Progenitor cell of endocrine pancreas (in vitro differentiated cells): ENCODE results near the gene ARL17B. TPM values are rescaled to one million over a fixed set of nuclear protein-coding genes. Genes with fewer than 3 reads are reported as not detected.
"Not testable (repeated sequence)": the region's sequence is repeated elsewhere in the genome, so short reads cannot be mapped to it uniquely, and the experiment has no call there.

ENCODE experiments used
- DNase-seq: peaks from one replicate; pipeline ENCODE4 v3.0.0; 2021; ENCODE audit warnings: low spot score; ENCODE audit not compliant: unreplicated experiment
- H3K27ac Mint-ChIP-seq: 2 replicates; pipeline ENCODE4 v1.8.0; 2021; ENCODE audit warnings: mild to moderate bottlenecking, moderate library complexity, mixed read lengths
- H3K27me3 Mint-ChIP-seq: 2 replicates; pipeline ENCODE4 v1.8.0; 2021; ENCODE audit warnings: mixed read lengths
- H3K36me3 Mint-ChIP-seq: 2 replicates; pipeline ENCODE4 v1.8.0; 2022; ENCODE audit warnings: mixed read lengths; ENCODE audit not compliant: insufficient read depth
- H3K4me1 Mint-ChIP-seq: 2 replicates; pipeline ENCODE4 v1.8.0; 2021; ENCODE audit warnings: low read depth, mixed read lengths
- H3K4me3 Mint-ChIP-seq: 2 replicates; pipeline ENCODE4 v1.8.0; 2021; ENCODE audit warnings: low read depth, mild to moderate bottlenecking, moderate library complexity, mixed read lengths
- H3K9me3 Mint-ChIP-seq: 2 replicates; pipeline ENCODE4 v1.8.0; 2021; ENCODE audit warnings: low read depth, mixed read lengths
- total RNA-seq: library from RNA; stranded (reverse); gene quantifications from 2 replicates; pipeline ENCODE4 v1.2.1, GENCODE V29; 2021

ARL17B gene
- total RNA-seq, 1 donor from 2014 or later = 16.0 TPM

GRCh38 chr17:46361145-46361735, 326 bp downstream of the ARL17B start:
- not testable (repeated sequence) for H3K36me3 Mint-ChIP-seq, H3K27me3 Mint-ChIP-seq, H3K4me3 Mint-ChIP-seq, DNase-seq, H3K27ac Mint-ChIP-seq, H3K9me3 Mint-ChIP-seq, H3K4me1 Mint-ChIP-seq

DNA sequence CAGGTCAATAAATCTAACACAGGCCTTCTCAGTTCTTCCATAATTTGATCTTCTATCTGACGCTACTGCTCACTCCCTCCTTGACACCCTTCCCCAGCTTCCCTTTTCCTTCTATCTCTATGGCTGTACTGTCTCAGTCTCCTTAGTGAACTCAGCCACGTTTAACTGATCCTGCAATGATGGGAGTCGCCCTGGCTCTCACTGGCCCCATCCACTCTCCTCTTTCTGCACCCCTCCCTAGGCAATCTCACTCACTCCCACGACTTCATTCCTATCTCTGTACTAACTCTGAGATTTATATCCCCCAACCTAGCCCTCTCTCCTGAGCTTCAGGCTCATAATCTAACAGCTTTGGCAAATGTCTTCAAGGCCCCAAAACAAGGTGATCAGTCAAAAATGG, 7.7 kb downstream of the ARL17B start:
- DNase-seq, H3K27ac Mint-ChIP-seq, H3K36me3 Mint-ChIP-seq, H3K27me3 Mint-ChIP-seq, H3K4me3 Mint-ChIP-seq, H3K9me3 Mint-ChIP-seq, H3K4me1 Mint-ChIP-seq: not testable (repeated sequence)

DNA sequence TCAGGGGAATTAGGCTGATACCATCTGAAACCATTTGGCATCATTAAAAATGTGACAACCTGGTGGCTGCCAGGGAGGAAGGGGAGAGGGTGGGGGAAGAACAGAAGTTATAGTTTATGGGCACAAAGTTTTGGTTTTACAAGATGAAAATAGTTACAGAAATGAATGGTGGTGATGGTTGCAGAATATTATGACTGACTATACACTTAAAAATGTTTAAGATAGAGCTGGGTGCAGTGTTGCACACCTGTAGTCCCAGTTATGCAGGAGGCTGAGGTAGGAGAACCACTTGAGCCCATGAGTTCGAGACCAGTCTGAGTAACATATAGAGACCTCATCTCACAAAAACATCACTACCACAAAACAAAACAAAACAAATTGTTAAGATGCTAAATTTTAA, 12.5 kb downstream of the ARL17B start:
- not testable (repeated sequence) for H3K27ac Mint-ChIP-seq, H3K27me3 Mint-ChIP-seq, DNase-seq, H3K4me3 Mint-ChIP-seq, H3K9me3 Mint-ChIP-seq, H3K36me3 Mint-ChIP-seq, H3K4me1 Mint-ChIP-seq

DNA sequence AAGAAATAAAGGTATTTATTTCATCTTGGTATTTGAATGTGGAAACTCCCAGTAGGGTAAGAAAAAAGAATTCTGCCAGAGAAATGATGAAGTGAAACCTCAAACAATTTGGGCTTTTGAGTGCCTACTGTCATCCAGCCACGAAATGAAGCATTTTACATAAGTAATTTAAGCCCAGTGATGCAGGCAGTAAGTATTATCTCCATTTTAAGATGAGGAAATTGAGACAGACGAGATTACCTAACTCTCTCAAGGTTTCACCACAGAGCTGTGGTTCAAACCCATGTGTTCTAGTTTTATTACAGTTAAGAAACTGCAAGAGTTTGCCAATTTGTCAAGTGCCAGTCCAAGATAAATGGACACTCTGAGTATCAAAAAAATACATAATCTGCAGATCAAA, 13.2 kb downstream of the ARL17B start:
- H3K4me3 Mint-ChIP-seq, H3K36me3 Mint-ChIP-seq, H3K27me3 Mint-ChIP-seq, H3K9me3 Mint-ChIP-seq, H3K4me1 Mint-ChIP-seq, H3K27ac Mint-ChIP-seq, DNase-seq: not testable (repeated sequence)

GRCh38 chr17:46342131-46342530, 19.4 kb downstream of the ARL17B start:
- H3K4me1 Mint-ChIP-seq, DNase-seq, H3K36me3 Mint-ChIP-seq, H3K9me3 Mint-ChIP-seq, H3K4me3 Mint-ChIP-seq, H3K27ac Mint-ChIP-seq, H3K27me3 Mint-ChIP-seq: not testable (repeated sequence)

DNA sequence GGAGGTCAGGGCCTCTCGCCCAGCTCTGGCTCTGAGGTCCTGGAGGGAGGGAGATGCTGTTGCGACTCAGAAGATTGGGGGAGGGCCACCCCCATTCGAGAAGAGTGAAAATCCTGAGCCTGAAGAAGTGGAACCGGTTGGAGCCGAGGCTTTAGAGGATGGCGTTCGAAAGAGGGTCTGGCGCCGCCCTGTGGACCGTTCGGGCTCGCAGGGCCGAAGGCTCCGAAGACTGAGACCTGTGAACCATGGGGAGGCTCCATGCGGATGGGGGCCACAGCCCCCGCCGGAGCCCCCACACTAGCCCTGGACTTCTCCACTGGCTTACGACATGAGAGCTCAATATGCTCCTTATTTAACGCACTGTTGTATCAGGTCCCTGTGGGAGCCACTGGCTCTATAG, 20.3 kb downstream of the ARL17B start:
- not testable (repeated sequence) for H3K9me3 Mint-ChIP-seq, H3K27ac Mint-ChIP-seq, H3K4me3 Mint-ChIP-seq, H3K36me3 Mint-ChIP-seq, DNase-seq, H3K4me1 Mint-ChIP-seq, H3K27me3 Mint-ChIP-seq

DNA sequence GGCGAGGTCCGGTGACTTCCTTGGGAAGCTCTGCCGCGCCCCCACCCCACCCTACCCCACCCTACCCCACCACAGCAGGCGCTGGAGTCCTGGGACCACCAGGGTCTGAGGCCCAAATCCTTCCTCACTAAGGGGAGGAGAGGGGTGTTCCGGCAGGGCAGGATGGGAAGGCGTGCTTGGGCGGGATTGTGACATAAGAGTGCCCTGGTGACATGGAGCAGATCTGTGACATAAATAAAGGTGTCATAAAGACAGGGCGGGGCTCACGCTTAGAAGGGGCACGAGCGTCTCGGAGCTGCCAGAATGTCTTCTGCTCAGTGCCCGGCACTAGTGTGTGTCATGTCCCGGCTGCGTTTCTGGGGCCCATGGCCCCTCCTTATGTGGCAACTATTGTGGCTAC, 66.7 kb downstream of the ARL17B start, which contains the start of gene LRRC37A:
Gene LRRC37A (plus strand): TSS at position 301 of the 400 bp plus-strand sequence. CDS start 3 bp downstream, at position 304.
- not testable (repeated sequence) for H3K27ac Mint-ChIP-seq, H3K27me3 Mint-ChIP-seq, DNase-seq, H3K9me3 Mint-ChIP-seq, H3K4me3 Mint-ChIP-seq, H3K4me1 Mint-ChIP-seq, H3K36me3 Mint-ChIP-seq

- not testable (repeated sequence) for H3K36me3 Mint-ChIP-seq, H3K9me3 Mint-ChIP-seq, H3K27me3 Mint-ChIP-seq, H3K4me1 Mint-ChIP-seq, DNase-seq, H3K4me3 Mint-ChIP-seq
- peak overlapping the region; percentile 2 for H3K27ac Mint-ChIP-seq
These were observed 69.9 kb downstream of the ARL17B start for GRCh38 chr17:46291618-46292017.

DNA sequence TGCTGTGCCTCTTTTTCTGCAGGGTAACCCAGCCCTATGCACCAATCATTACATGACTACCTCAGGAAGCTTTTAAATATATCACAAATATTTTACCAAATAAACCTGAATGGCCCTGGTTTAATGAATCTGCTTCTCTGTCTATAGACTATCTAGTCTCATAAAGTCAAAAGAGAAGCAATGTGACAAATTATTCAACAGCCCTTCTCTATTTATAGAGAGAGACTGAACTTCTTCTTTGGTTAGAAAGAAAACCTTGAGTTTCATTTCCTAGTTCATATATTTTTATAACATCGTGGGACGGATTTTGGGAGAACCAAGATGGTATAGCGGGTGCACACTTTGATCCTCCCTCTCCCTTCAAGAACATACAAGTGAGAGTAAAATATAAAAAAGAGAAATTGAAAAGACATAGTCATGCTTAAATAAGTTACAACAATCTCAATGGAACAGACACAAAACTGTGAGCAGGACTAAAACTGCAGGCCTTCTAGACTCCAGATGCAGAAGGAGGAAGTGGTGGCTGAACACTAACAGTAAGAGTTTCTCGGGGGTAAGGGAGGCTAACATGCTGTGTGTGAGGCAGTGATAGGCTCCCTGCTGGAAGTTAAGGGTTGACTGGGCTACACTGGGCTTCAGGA, 70.5 kb downstream of the ARL17B start:
- H3K4me3 Mint-ChIP-seq, H3K36me3 Mint-ChIP-seq, DNase-seq, H3K9me3 Mint-ChIP-seq, H3K27me3 Mint-ChIP-seq, H3K4me1 Mint-ChIP-seq: not testable (repeated sequence)
- peak overlapping the region; percentile 2 for H3K27ac Mint-ChIP-seq

GRCh38 chr17:46287587-46287986, 74.0 kb downstream of the ARL17B start:
- not testable (repeated sequence) for H3K27me3 Mint-ChIP-seq, H3K4me3 Mint-ChIP-seq, H3K36me3 Mint-ChIP-seq, H3K9me3 Mint-ChIP-seq, DNase-seq
- H3K27ac Mint-ChIP-seq = peak overlapping the region; percentile 77
- H3K4me1 Mint-ChIP-seq = peaks cover 19% of the 10 kb centered on the region
